ENCODE data around the gene ABTB2.

The ABTB2 gene

GRCh38 chr11:34198523-34198922 lies 159.3 kb downstream of the ABTB2 start:
- no peaks in the 10 kb centered on the region for H3K9me3 ChIP-seq (ENCODE audit: control insufficient read depth, insufficient read depth, low read length)
- no peaks in the 10 kb centered on the region for H3K27me3 ChIP-seq (ENCODE audit: control insufficient read depth, insufficient read depth, low read length)
- H3K4me1 ChIP-seq (ENCODE audit: control insufficient read depth, insufficient read depth, low read length): peaks cover 18% of the 10 kb centered on the region
- H3K36me3 ChIP-seq (ENCODE audit: control insufficient read depth, insufficient read depth, low read length): no peaks in the 10 kb centered on the region
- no peak overlapping the region for H3K27ac ChIP-seq (ENCODE audit: low read depth, low read length)
- H3K9ac ChIP-seq (ENCODE audit: low read depth, low read length): no peak overlapping the region
- no peak overlapping the region for H3K4me3 ChIP-seq (ENCODE audit: low read depth, low read length)

GRCh38 chr11:34197256-34197655 lies 160.6 kb downstream of the ABTB2 start:
- H3K9ac ChIP-seq (ENCODE audit: low read depth, low read length): no peak overlapping the region

GRCh38 chr11:34194576-34195335 lies 163.1 kb downstream of the ABTB2 start:
- Histone ChIP-seq H3K9me3 (ENCODE audit: control insufficient read depth, insufficient read depth, low read length) (no peaks in the 10 kb centered on the region), H3K36me3 (ENCODE audit: control insufficient read depth, insufficient read depth, low read length) (no peaks in the 10 kb centered on the region), H3K4me3 (ENCODE audit: low read depth, low read length) (no peak overlapping the region), H3K27me3 (ENCODE audit: control insufficient read depth, insufficient read depth, low read length) (no peaks in the 10 kb centered on the region), H3K27ac (ENCODE audit: low read depth, low read length) (no peak overlapping the region), H3K9ac (ENCODE audit: low read depth, low read length) (no peak overlapping the region), H3K4me1 (ENCODE audit: control insufficient read depth, insufficient read depth, low read length) (peaks cover 26% of the 10 kb centered on the region)

More at GRCh38 chr11:34197256-34197655, 160.6 kb downstream of the ABTB2 start:
- Histone ChIP-seq H3K27me3 (ENCODE audit: control insufficient read depth, insufficient read depth, low read length) (no peaks in the 10 kb centered on the region), H3K4me1 (ENCODE audit: control insufficient read depth, insufficient read depth, low read length) (peaks cover 26% of the 10 kb centered on the region), H3K9me3 (ENCODE audit: control insufficient read depth, insufficient read depth, low read length) (no peaks in the 10 kb centered on the region), H3K4me3 (ENCODE audit: low read depth, low read length) (no peak overlapping the region), H3K27ac (ENCODE audit: low read depth, low read length) (no peak overlapping the region), H3K36me3 (ENCODE audit: control insufficient read depth, insufficient read depth, low read length) (no peaks in the 10 kb centered on the region)

- Histone ChIP-seq H3K36me3 (ENCODE audit: control insufficient read depth, insufficient read depth, low read length) (no peaks in the 10 kb centered on the region), H3K4me1 (ENCODE audit: control insufficient read depth, insufficient read depth, low read length) (peaks cover 38% of the 10 kb centered on the region), H3K27ac (ENCODE audit: low read depth, low read length) (peak overlapping the region; percentile 60), H3K4me3 (ENCODE audit: low read depth, low read length) (no peak overlapping the region), H3K9me3 (ENCODE audit: control insufficient read depth, insufficient read depth, low read length) (no peaks in the 10 kb centered on the region), H3K9ac (ENCODE audit: low read depth, low read length) (no peak overlapping the region), H3K27me3 (ENCODE audit: control insufficient read depth, insufficient read depth, low read length) (no peaks in the 10 kb centered on the region)
Observed at GRCh38 chr11:34192481-34193401, 165.1 kb downstream of the ABTB2 start.

- Histone ChIP-seq H3K4me3 (ENCODE audit: low read depth, low read length) (no peak overlapping the region), H3K9me3 (ENCODE audit: control insufficient read depth, insufficient read depth, low read length) (no peaks in the 10 kb centered on the region), H3K4me1 (ENCODE audit: control insufficient read depth, insufficient read depth, low read length) (peaks cover 46% of the 10 kb centered on the region), H3K27me3 (ENCODE audit: control insufficient read depth, insufficient read depth, low read length) (no peaks in the 10 kb centered on the region), H3K36me3 (ENCODE audit: control insufficient read depth, insufficient read depth, low read length) (no peaks in the 10 kb centered on the region), H3K9ac (ENCODE audit: low read depth, low read length) (no peak overlapping the region), H3K27ac (ENCODE audit: low read depth, low read length) (no peak overlapping the region)
Observed at GRCh38 chr11:34191578-34191977, 166.2 kb downstream of the ABTB2 start.

GRCh38 chr11:34190192-34191139 lies 167.3 kb downstream of the ABTB2 start:
- Histone ChIP-seq H3K27ac (ENCODE audit: low read depth, low read length) (no peak overlapping the region), H3K4me1 (ENCODE audit: control insufficient read depth, insufficient read depth, low read length) (peaks cover 55% of the 10 kb centered on the region), H3K4me3 (ENCODE audit: low read depth, low read length) (no peak overlapping the region), H3K9me3 (ENCODE audit: control insufficient read depth, insufficient read depth, low read length) (no peaks in the 10 kb centered on the region), H3K27me3 (ENCODE audit: control insufficient read depth, insufficient read depth, low read length) (no peaks in the 10 kb centered on the region), H3K9ac (ENCODE audit: low read depth, low read length) (no peak overlapping the region), H3K36me3 (ENCODE audit: control insufficient read depth, insufficient read depth, low read length) (no peaks in the 10 kb centered on the region)

- Histone ChIP-seq H3K9me3 (ENCODE audit: control insufficient read depth, insufficient read depth, low read length) (no peaks in the 10 kb centered on the region), H3K4me1 (ENCODE audit: control insufficient read depth, insufficient read depth, low read length) (peaks cover 45% of the 10 kb centered on the region), H3K27ac (ENCODE audit: low read depth, low read length) (no peak overlapping the region), H3K4me3 (ENCODE audit: low read depth, low read length) (no peak overlapping the region), H3K9ac (ENCODE audit: low read depth, low read length) (no peak overlapping the region), H3K36me3 (ENCODE audit: control insufficient read depth, insufficient read depth, low read length) (no peaks in the 10 kb centered on the region), H3K27me3 (ENCODE audit: control insufficient read depth, insufficient read depth, low read length) (no peaks in the 10 kb centered on the region)
Observed at GRCh38 chr11:34189191-34189590, 168.6 kb downstream of the ABTB2 start.

GRCh38 chr11:34188181-34188580 lies 169.6 kb downstream of the ABTB2 start:
- Histone ChIP-seq H3K9ac (ENCODE audit: low read depth, low read length) (no peak overlapping the region), H3K27me3 (ENCODE audit: control insufficient read depth, insufficient read depth, low read length) (no peaks in the 10 kb centered on the region), H3K27ac (ENCODE audit: low read depth, low read length) (no peak overlapping the region), H3K36me3 (ENCODE audit: control insufficient read depth, insufficient read depth, low read length) (no peaks in the 10 kb centered on the region), H3K4me3 (ENCODE audit: low read depth, low read length) (no peak overlapping the region), H3K4me1 (ENCODE audit: control insufficient read depth, insufficient read depth, low read length) (peaks cover 38% of the 10 kb centered on the region), H3K9me3 (ENCODE audit: control insufficient read depth, insufficient read depth, low read length) (no peaks in the 10 kb centered on the region)

- peak overlapping the region; percentile 73 for H3K27ac ChIP-seq (ENCODE audit: low read depth, low read length)
Observed at GRCh38 chr11:34185926-34186841, 171.6 kb downstream of the ABTB2 start.

More at GRCh38 chr11:34185926-34186841, 171.6 kb downstream of the ABTB2 start:
- no peak overlapping the region for H3K9ac ChIP-seq (ENCODE audit: low read depth, low read length)
- no peaks in the 10 kb centered on the region for H3K9me3 ChIP-seq (ENCODE audit: control insufficient read depth, insufficient read depth, low read length)
- no peaks in the 10 kb centered on the region for H3K36me3 ChIP-seq (ENCODE audit: control insufficient read depth, insufficient read depth, low read length)
- no peak overlapping the region for H3K4me3 ChIP-seq (ENCODE audit: low read depth, low read length)
- H3K27me3 ChIP-seq (ENCODE audit: control insufficient read depth, insufficient read depth, low read length): no peaks in the 10 kb centered on the region
- peaks cover 29% of the 10 kb centered on the region for H3K4me1 ChIP-seq (ENCODE audit: control insufficient read depth, insufficient read depth, low read length)

All from HUES48 (cell line).